Calu3 (cell line): ENCODE results near the gene PGAP6. TPM values are rescaled to one million over a fixed set of nuclear protein-coding genes. Genes with fewer than 3 reads are reported as not detected.
A peak's percentile ranks its signal among the peaks of the same experiment; 100 is the strongest.
"Not testable (repeated sequence)": the region's sequence is repeated elsewhere in the genome, so short reads cannot be mapped to it uniquely, and the experiment has no call there.

Experiments used
- BruUV-seq: library from RNA; stranded (reverse); fragments of 400-500 nt; replicated peaks from 2 replicates; lab custom pipeline; 2021; lab: Mats Ljungman, UMichigan
- CTCF ChIA-PET: fragments of 300-600 bp; sonication (Branson Sonifier 250); formaldehyde crosslinking; loops from one replicate; lab custom pipeline; 2022; ENCODE audit warnings: antibody characterized with exemption; lab: Charles Lee
- DNase-seq: peaks from one replicate; pipeline ENCODE4 v3.0.0; 2022
- H3K27ac Mint-ChIP-seq: one replicate; pipeline ENCODE4 v1.8.0; 2022; ENCODE audit warnings: mixed read lengths; ENCODE audit not compliant: unreplicated experiment
- H3K27me3 Mint-ChIP-seq: one replicate; pipeline ENCODE4 v1.8.0; 2022; ENCODE audit warnings: mixed read lengths; ENCODE audit not compliant: unreplicated experiment
- H3K36me3 Mint-ChIP-seq: one replicate; pipeline ENCODE4 v1.8.0; 2022; ENCODE audit warnings: mild to moderate bottlenecking, moderate library complexity, mixed read lengths; ENCODE audit not compliant: insufficient read depth, unreplicated experiment
- H3K4me1 Mint-ChIP-seq: one replicate; pipeline ENCODE4 v1.8.0; 2022; ENCODE audit warnings: mild to moderate bottlenecking, low read depth, mixed read lengths; ENCODE audit not compliant: unreplicated experiment
- H3K4me3 Mint-ChIP-seq: one replicate; pipeline ENCODE4 v1.8.0; 2022; ENCODE audit warnings: mild to moderate bottlenecking, low read depth, moderate library complexity, mixed read lengths; ENCODE audit not compliant: unreplicated experiment
- H3K9me3 Mint-ChIP-seq: one replicate; pipeline ENCODE4 v1.8.0; 2022; ENCODE audit warnings: low read depth, mixed read lengths; ENCODE audit not compliant: unreplicated experiment
- intact Hi-C: fragments of 100-400 bp; cut with micrococcal nuclease; formaldehyde crosslinking; loops from one replicate; pipeline ENCODE4 v1.10.0; 2022; ENCODE audit not compliant: unreplicated experiment
- total RNA-seq: library from RNA; stranded (reverse); gene quantifications from 2 replicates; pipeline ENCODE4 v1.2.3, GENCODE V29; 2022
- TF ChIP-seq, protein P1 (sequence below): fragments of 200-600 bp; IDR thresholded peaks from one replicate; pipeline ENCODE4 v1.8.0; 2022; ENCODE audit warnings: antibody characterized with exemption; ENCODE audit not compliant: unreplicated experiment

The PGAP6 gene
- total RNA-seq, 1 experiment from 2014 or later = 70.0 TPM

DNA sequence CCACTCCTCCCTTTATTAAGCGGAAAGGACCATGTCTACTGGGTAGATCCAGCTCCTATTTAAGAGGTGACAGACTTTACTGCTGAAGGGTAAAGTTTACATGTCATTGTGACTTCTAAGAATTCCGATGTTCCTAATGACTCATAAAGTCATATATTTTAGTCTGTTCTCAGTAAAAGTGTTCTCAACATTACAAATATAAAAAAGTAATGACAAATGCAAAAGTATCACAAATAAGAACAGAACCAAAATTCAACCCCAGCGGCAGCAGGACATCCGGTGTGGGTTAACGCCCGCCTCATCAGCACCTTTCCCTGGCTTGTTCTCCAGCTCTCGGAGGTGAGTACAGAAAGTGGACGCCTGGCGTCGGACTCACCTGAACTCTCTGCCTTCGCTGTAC, 36.0 kb downstream of the PGAP6 start:
- Mint-ChIP-seq H3K4me3 (no peak overlapping the region), H3K9me3 (no peaks in the 10 kb centered on the region), H3K4me1 (peaks cover 24% of the 10 kb centered on the region), H3K27me3 (no peaks in the 10 kb centered on the region), H3K36me3 (peaks cover 61% of the 10 kb centered on the region), H3K27ac (no peak overlapping the region)
- BruUV-seq = no TSS peak
- intact Hi-C loops = no loop called here
- DNase-seq = no peak
- TF ChIP-seq, protein P1, sequence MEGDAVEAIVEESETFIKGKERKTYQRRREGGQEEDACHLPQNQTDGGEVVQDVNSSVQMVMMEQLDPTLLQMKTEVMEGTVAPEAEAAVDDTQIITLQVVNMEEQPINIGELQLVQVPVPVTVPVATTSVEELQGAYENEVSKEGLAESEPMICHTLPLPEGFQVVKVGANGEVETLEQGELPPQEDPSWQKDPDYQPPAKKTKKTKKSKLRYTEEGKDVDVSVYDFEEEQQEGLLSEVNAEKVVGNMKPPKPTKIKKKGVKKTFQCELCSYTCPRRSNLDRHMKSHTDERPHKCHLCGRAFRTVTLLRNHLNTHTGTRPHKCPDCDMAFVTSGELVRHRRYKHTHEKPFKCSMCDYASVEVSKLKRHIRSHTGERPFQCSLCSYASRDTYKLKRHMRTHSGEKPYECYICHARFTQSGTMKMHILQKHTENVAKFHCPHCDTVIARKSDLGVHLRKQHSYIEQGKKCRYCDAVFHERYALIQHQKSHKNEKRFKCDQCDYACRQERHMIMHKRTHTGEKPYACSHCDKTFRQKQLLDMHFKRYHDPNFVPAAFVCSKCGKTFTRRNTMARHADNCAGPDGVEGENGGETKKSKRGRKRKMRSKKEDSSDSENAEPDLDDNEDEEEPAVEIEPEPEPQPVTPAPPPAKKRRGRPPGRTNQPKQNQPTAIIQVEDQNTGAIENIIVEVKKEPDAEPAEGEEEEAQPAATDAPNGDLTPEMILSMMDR = no peak
- CTCF ChIA-PET = no interaction called here

DNA sequence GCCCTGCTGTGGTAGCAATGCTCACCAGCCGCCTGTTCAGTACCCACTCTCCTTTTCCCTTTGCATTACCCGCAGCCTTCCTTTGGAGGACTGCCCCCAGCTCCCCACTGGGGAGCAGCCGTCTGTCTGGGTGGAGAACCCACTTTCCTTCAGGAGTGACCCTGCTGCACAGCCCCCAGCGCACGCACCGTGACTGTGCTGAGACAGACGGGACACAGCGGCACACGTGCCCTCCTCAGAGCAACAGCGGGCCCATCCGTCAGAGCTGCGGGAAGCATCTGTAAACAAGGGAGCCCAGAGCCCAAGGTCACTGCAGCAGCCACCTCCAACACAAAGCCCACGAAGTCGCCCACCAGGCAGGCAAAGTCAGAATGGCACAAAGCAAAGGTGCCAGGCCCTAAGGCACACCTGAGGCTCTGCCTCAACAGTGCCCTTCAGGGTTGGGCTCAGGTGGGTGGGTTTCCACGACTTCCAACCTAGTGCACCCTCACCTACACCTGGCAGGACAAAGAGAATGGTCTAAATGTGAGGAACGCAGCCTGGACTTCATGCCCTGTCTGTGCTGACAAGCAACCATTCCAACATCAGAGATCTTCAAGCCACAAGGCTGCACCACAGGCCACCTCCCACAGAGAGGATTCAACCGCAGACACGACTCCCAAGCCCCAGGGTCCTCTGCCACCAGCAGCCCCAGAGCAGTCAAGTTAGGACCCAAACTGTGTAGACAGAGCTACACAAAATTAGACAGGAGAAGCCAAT, 39.1 kb downstream of the PGAP6 start:
- no peak for DNase-seq
- H3K9me3 Mint-ChIP-seq = no peaks in the 10 kb centered on the region
- H3K27ac Mint-ChIP-seq = no peak overlapping the region
- CTCF ChIA-PET = no interaction called here
- H3K36me3 Mint-ChIP-seq = peaks cover 61% of the 10 kb centered on the region
- BruUV-seq = no TSS peak
- TF ChIP-seq, protein P1 = no peak
- no peaks in the 10 kb centered on the region for H3K27me3 Mint-ChIP-seq
- peaks cover 18% of the 10 kb centered on the region for H3K4me1 Mint-ChIP-seq
- intact Hi-C loops = no loop called here
- no peak overlapping the region for H3K4me3 Mint-ChIP-seq

DNA sequence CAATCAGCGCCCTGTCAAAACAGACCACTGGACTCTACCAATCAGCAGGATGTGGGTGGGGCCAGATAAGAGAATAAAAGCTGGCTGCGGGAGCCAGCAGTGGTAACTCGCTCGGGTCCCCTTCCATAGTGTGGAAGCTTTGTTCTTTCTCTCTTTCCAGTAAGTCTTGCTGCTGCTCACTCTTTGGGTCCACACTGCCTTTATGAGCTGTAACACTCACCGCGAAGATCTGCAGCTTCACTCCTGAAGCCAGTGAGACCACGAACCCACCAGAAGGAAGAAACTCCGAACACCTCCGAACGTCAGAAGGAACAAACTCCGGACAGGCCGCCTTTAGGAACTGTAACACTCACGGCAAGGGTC, 39.8 kb downstream of the PGAP6 start:
- H3K27ac Mint-ChIP-seq, BruUV-seq, intact Hi-C loops, H3K27me3 Mint-ChIP-seq, H3K4me3 Mint-ChIP-seq, CTCF ChIA-PET, H3K9me3 Mint-ChIP-seq, DNase-seq: not testable (repeated sequence)
- Mint-ChIP-seq H3K36me3 (peaks cover 58% of the 10 kb centered on the region), H3K4me1 (peaks cover 11% of the 10 kb centered on the region)

DNA sequence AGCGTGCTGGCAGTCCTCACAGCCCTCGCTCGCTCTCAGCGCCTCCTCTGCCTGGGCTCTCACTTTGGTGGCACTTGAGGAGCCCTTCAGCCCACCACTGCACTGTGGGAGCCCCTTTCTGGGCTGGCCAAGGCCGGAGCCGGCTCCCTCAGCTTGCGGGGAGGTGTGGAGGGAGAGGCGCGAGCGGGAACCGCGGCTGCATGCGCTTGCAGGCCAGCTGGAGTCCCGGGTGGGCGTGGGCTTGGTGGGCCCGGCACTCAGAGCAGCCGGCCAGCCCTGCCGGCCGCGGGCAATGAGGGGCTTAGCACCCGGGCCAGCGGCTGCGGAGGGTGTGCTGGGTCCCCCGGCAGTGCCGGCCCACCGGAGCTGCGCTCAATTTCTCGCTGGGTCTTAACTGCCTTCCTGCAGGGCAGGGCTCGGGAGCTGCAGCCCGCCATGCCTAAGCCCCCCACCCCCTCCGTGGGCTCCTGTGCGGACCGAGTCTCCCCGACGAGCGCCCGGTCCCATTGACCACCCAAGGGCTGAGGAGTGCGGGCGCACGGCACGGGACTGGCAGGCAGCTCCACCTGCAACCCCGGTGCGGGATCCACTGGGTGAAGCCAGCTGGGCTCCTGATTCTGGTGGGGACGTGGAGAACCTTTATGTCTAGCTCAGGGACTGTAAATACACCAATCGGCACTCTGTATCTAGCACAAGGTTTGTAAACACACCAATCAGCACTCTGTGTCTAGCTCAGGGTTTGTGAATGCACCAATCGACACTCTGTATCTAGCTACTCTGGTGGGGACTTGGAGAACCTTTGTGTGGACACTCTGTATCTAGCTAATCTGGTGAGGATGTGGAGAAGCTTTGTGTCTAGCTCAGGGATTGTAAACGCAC, 40.4 kb downstream of the PGAP6 start:
- H3K27ac Mint-ChIP-seq, DNase-seq, H3K9me3 Mint-ChIP-seq, H3K27me3 Mint-ChIP-seq, H3K4me3 Mint-ChIP-seq, CTCF ChIA-PET, H3K4me1 Mint-ChIP-seq, BruUV-seq, intact Hi-C loops: not testable (repeated sequence)
- H3K36me3 Mint-ChIP-seq = peaks cover 55% of the 10 kb centered on the region

GRCh38 chr16:340370-341091, 41.2 kb downstream of the PGAP6 start:
- CTCF ChIA-PET = no interaction called here
- intact Hi-C loops = no loop called here
- no TSS peak for BruUV-seq
- peaks cover 50% of the 10 kb centered on the region for H3K36me3 Mint-ChIP-seq
- no peaks in the 10 kb centered on the region for H3K27me3 Mint-ChIP-seq
- peaks cover 12% of the 10 kb centered on the region for H3K4me1 Mint-ChIP-seq
- peak overlapping the region; percentile 21 for H3K27ac Mint-ChIP-seq
- H3K9me3 Mint-ChIP-seq = peaks cover 2% of the 10 kb centered on the region
- DNase-seq = no peak
- no peak overlapping the region for H3K4me3 Mint-ChIP-seq
- TF ChIP-seq, protein P1 = no peak
